ENCODE data around the gene TENT4A.
"Not testable (repeated sequence)": the region's sequence is repeated elsewhere in the genome, so short reads cannot be mapped to it uniquely, and the experiment has no call there.

The TENT4A gene

GRCh38 chr5:6754766-6755165 lies 41.5 kb downstream of the TENT4A start:
- DNase-seq: no peak

- DNase-seq: no peak
Measured at GRCh38 chr5:6755519-6755918, 42.3 kb downstream of the TENT4A start.

GRCh38 chr5:6755941-6756340 lies 42.7 kb downstream of the TENT4A start:
- no peak for DNase-seq

- no peak for DNase-seq
Measured at GRCh38 chr5:6757414-6757969, 44.3 kb downstream of the TENT4A start.

GRCh38 chr5:6758236-6758635 lies 45.0 kb downstream of the TENT4A start:
- DNase-seq: no peak

GRCh38 chr5:6758706-6759105 lies 45.5 kb downstream of the TENT4A start:
- no peak for DNase-seq

- no peak for DNase-seq
Measured at GRCh38 chr5:6759401-6759800, 46.2 kb downstream of the TENT4A start.

- DNase-seq: no peak
Measured at GRCh38 chr5:6759983-6760382, 46.8 kb downstream of the TENT4A start.

- no peak for DNase-seq
Measured at GRCh38 chr5:6760686-6761085, 47.5 kb downstream of the TENT4A start.

GRCh38 chr5:6761333-6761732 lies 48.1 kb downstream of the TENT4A start:
- DNase-seq: no peak

- DNase-seq: no peak
Measured at GRCh38 chr5:6762116-6762515, 48.9 kb downstream of the TENT4A start.

GRCh38 chr5:6762697-6763096 lies 49.5 kb downstream of the TENT4A start:
- DNase-seq: no peak

GRCh38 chr5:6763191-6763590 lies 50.0 kb downstream of the TENT4A start:
- no peak for DNase-seq

- DNase-seq: peak; percentile 74
Measured at GRCh38 chr5:6765612-6766525, 52.6 kb downstream of the TENT4A start.

GRCh38 chr5:6766604-6767093 lies 53.4 kb downstream of the TENT4A start:
- peak; percentile 78 for DNase-seq

GRCh38 chr5:6767481-6768063 lies 54.3 kb downstream of the TENT4A start:
- no peak for DNase-seq

GRCh38 chr5:6768590-6769230 lies 55.5 kb downstream of the TENT4A start:
- DNase-seq: no peak

- DNase-seq: no peak
Measured at GRCh38 chr5:6770826-6771607, 57.8 kb downstream of the TENT4A start.

- no peak for DNase-seq
Measured at GRCh38 chr5:6772886-6773285, 59.7 kb downstream of the TENT4A start.

GRCh38 chr5:6773342-6774035 lies 60.3 kb downstream of the TENT4A start:
- DNase-seq: no peak

- not testable (repeated sequence) for DNase-seq
Measured at GRCh38 chr5:6774207-6774606, 61.0 kb downstream of the TENT4A start.

GRCh38 chr5:6774721-6775204 lies 61.5 kb downstream of the TENT4A start:
- no peak for DNase-seq

All from femur (tissue), 1 donor.